ENCODE results near the gene SLN.

The SLN gene

GRCh38 chr11:107719073-107719472, 7.2 kb upstream of the SLN start:
- no peak for DNase-seq

GRCh38 chr11:107716884-107717532, 5.2 kb upstream of the SLN start:
- DNase-seq = no peak

- DNase-seq = peak; percentile 75
Measured at GRCh38 chr11:107713009-107713408, 1.2 kb upstream of the SLN start.

GRCh38 chr11:107710301-107710700, 1.6 kb downstream of the SLN start:
- DNase-seq = no peak

- DNase-seq = no peak
Measured at GRCh38 chr11:107708792-107709191, 3.1 kb downstream of the SLN start.

- no peak for DNase-seq
Measured at GRCh38 chr11:107707807-107708206, 4.0 kb downstream of the SLN start.

- no peak for DNase-seq
Measured at GRCh38 chr11:107707215-107707671, 4.6 kb downstream of the SLN start.

- no peak for DNase-seq
Measured at GRCh38 chr11:107706531-107706930, 5.3 kb downstream of the SLN start.

GRCh38 chr11:107705027-107705426, 6.8 kb downstream of the SLN start:
- DNase-seq = no peak

GRCh38 chr11:107704451-107704850, 7.4 kb downstream of the SLN start:
- DNase-seq = no peak

- DNase-seq = no peak
Measured at GRCh38 chr11:107702723-107703122, 9.1 kb downstream of the SLN start.

GRCh38 chr11:107702109-107702660, 9.7 kb downstream of the SLN start:
- DNase-seq = no peak

- DNase-seq = no peak
Measured at GRCh38 chr11:107699371-107700285, 12.2 kb downstream of the SLN start.

- no peak for DNase-seq
Measured at GRCh38 chr11:107697291-107697690, 14.6 kb downstream of the SLN start.

GRCh38 chr11:107696140-107696539, 15.7 kb downstream of the SLN start:
- DNase-seq = no peak

GRCh38 chr11:107695446-107695845, 16.4 kb downstream of the SLN start:
- DNase-seq = no peak

- no peak for DNase-seq
Measured at GRCh38 chr11:107691000-107691750, 20.7 kb downstream of the SLN start.

- DNase-seq = peak; percentile 70
Measured at GRCh38 chr11:107689317-107690202, 22.3 kb downstream of the SLN start.

- no peak for DNase-seq
Measured at GRCh38 chr11:107688322-107688918, 23.4 kb downstream of the SLN start.

GRCh38 chr11:107683807-107684206, 28.0 kb downstream of the SLN start:
- no peak for DNase-seq

GRCh38 chr11:107683061-107683460, 28.8 kb downstream of the SLN start:
- DNase-seq = no peak

GRCh38 chr11:107682572-107682971, 29.3 kb downstream of the SLN start:
- no peak for DNase-seq

All from NCI-H1105 (cell line).